T-helper 17 cell (primary cell): ENCODE measurements around the gene PRSS22. TPM values are rescaled to one million over a fixed set of nuclear protein-coding genes. Genes with fewer than 3 reads are reported as not detected.

Source experiments
- ATAC-seq: fragments of 150-1000 bp; cut with Tn5 transposase; 2 replicates; pipeline ENCODE4 v1.10.0; 2021; ENCODE audit warnings: mild to moderate bottlenecking, moderate library complexity
- DNase-seq, 3 donors: peaks; one replicate each; pipeline versions ENCODE4 v3.0.0 to v3.0.0-alpha.2; 2020 to 2021
- H3K9me3 ChIP-seq: one replicate; pipeline ENCODE4 v1.7.0; 2013; ENCODE audit warnings: low read length, mild to moderate bottlenecking; ENCODE audit not compliant: control insufficient read depth, poor library complexity, severe bottlenecking
- H3K27ac Mint-ChIP-seq: one replicate; pipeline ENCODE4 v1.8.0; 2022; ENCODE audit warnings: mild to moderate bottlenecking, moderate library complexity, mixed read lengths
- H3K27me3 Mint-ChIP-seq: one replicate; pipeline ENCODE4 v1.8.0; 2022; ENCODE audit warnings: mixed read lengths
- H3K36me3 Mint-ChIP-seq: one replicate; pipeline ENCODE4 v1.8.0; 2022; ENCODE audit warnings: low read depth, mixed read lengths
- H3K4me1 Mint-ChIP-seq: one replicate; pipeline ENCODE4 v1.8.0; 2022; ENCODE audit warnings: mild to moderate bottlenecking, mixed read lengths
- H3K4me3 Mint-ChIP-seq: one replicate; pipeline ENCODE4 v1.8.0; 2022; ENCODE audit warnings: mild to moderate bottlenecking, moderate library complexity, mixed read lengths
- total RNA-seq, 4 donors: library from RNA in 2 of 4; stranded (reverse) in 2 of 4; gene quantifications; one replicate each; pipeline ENCODE4 v1.2.3 and lab custom pipeline; 2022 to 2026

Gene PRSS22
- total RNA-seq, 2 donors from 2014 or later = 0.37 to 0.92 TPM

GRCh38 chr16:2853531-2854073, 4.4 kb downstream of the PRSS22 start:
- Mint-ChIP-seq H3K27ac (no peak overlapping the region), H3K4me3 (no peak overlapping the region), H3K36me3 (peaks cover 2% of the 10 kb centered on the region), H3K27me3 (peaks cover 7% of the 10 kb centered on the region), H3K4me1 (peaks cover 10% of the 10 kb centered on the region)
- ATAC-seq = no peak
- DNase-seq = no peak
- no peaks in the 10 kb centered on the region for H3K9me3 ChIP-seq

- Mint-ChIP-seq H3K27ac (no peak overlapping the region), H3K4me3 (no peak overlapping the region), H3K27me3 (peaks cover 7% of the 10 kb centered on the region), H3K4me1 (peaks cover 10% of the 10 kb centered on the region), H3K36me3 (peaks cover 2% of the 10 kb centered on the region)
- DNase-seq (no peak), ATAC-seq (no peak)
- H3K9me3 ChIP-seq = no peaks in the 10 kb centered on the region
Measured at GRCh38 chr16:2852731-2853507, 5.1 kb downstream of the PRSS22 start.

DNA sequence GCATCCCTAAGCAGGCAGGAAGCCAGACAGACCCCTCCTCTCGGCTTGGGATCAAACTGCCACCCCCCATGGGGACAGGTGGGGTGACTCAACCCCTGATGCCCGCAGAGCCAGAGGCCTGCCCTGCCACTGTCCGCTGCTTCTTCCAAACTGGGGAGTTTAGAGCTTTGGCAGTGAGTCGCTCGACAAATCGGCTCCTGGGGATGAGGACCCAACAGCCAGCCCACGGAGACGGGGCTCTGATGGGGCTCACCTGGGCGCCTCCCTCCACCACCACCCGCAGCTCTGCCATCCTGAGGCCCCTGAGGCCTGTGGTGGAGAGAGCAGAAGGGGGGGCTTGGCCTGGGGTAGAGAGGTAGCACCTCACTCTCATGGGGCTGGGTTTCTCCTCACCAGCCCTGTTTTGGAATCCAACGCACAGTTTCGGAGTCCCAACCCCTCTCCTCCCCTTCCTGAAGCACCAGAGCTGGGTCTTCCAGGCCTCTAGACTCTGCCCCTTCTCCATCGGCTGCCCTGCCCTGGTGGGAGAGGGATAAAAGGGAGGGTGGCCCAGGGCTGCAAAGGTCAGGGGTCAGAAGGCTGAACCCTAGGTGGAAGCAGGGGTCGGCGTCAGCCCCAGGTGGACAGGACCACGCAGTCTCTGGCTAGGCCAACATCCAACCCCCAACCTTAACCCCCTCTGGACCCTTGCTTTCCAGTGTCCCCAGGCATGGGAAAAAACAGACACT, 5.8 kb downstream of the PRSS22 start:
- ATAC-seq (no peak), DNase-seq (no peak)
- H3K9me3 ChIP-seq = no peaks in the 10 kb centered on the region
- Mint-ChIP-seq H3K36me3 (no peaks in the 10 kb centered on the region), H3K27ac (no peak overlapping the region), H3K4me3 (no peak overlapping the region), H3K4me1 (peaks cover 6% of the 10 kb centered on the region), H3K27me3 (peaks cover 7% of the 10 kb centered on the region)

DNA sequence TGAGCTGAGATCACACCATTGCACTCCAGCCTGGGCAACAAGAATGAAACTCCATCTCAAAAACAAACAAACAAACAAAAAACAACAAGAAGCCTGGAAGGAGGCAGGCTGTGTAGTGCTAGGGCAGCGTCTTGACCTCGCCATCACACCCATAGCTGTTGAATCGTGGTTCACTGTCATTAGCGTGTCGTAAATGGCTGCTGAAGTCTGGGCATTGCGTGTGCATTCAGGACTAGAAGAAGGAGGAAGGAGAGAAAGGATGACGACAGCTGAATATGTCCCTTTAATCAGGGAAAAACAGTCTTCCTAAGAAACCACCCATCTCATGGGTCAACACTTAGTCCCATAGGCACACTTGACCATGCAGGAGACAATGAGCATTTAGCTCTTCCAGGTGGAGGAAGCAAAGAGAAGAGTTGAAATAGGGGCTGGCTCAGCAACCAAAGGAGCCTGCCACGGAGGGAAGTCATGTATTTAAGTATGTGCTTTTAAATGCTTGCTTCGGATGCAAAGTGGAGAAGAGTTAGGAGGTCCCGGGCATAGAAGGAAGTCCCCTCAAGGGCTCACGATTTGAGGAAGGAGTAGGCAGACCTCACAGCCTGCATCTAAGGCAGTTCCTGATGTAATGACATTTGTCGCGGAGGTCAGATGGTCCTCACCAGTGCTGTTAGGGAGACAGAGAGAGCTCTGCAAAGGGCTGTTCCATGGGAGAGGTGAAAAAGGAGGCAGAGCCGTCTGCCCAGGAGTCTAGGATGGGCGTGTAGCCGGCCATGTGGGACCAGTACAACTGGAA, 8.8 kb downstream of the PRSS22 start:
- no peak overlapping the region for H3K4me3 Mint-ChIP-seq
- no peak for ATAC-seq
- H3K9me3 ChIP-seq = no peaks in the 10 kb centered on the region
- H3K27me3 Mint-ChIP-seq = peaks cover 7% of the 10 kb centered on the region
- no peaks in the 10 kb centered on the region for H3K36me3 Mint-ChIP-seq
- DNase-seq = no peak
- H3K4me1 Mint-ChIP-seq = peaks cover 6% of the 10 kb centered on the region
- no peak overlapping the region for H3K27ac Mint-ChIP-seq

DNA sequence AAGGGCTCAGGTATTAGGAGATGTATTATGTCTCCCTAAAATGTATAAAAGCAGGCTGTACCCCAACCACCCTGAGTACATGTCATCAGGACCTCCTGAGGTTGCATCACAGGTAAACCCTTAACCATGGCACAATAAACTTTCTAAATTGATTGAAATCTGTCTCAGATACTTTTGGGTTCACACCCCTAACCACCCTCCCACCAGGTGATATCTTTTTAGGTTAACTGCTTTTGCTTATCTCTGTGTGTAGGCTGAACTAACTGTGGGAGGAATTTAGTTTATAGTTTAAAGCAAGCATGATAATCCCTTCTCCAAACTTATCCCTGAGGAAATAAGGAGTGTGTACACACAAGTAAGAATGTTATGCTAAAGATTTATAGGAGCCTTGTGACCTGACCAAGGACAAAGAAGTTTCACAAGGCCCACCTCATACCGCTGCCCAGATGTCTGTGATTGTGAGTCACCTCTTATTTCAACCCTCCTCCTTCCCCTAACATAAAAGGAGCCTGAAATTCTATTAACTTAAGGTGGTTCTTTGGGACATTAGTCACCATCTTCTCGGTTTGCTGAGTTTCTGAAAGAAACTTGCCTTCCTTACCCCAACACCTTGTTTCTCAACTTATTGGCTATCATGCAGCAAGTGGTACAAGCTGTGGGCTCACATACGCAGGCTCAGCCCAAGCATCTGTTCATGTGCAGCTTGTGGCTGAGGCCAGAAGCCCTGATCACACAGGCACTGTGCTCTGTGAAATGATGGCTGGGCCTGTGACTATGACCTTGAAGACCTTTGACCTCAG, 11.3 kb downstream of the PRSS22 start:
- H3K4me1 Mint-ChIP-seq = peaks cover 15% of the 10 kb centered on the region
- H3K27ac Mint-ChIP-seq = peak overlapping the region; percentile 67
- ATAC-seq (no peak), DNase-seq (no peak)
- no peak overlapping the region for H3K4me3 Mint-ChIP-seq
- H3K9me3 ChIP-seq = no peaks in the 10 kb centered on the region
- peaks cover 7% of the 10 kb centered on the region for H3K27me3 Mint-ChIP-seq
- no peaks in the 10 kb centered on the region for H3K36me3 Mint-ChIP-seq

DNA sequence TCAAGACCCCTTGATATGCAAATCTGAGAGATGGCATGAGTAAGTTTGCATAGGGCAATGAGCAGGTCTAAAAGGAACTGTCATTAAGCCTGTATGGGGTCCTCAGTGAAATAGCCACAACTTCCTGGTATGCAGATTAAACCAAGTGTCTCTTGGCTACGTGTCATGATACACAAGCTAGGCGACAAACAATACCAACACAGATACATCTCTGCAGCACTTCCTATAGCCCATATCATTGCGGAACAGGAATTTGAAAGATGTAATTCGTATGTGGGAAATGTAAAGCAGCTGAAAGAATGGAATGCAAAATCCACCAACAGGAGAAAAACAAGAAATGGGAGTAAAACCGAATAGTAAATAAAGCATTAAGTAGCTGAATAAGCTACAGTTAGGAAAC, 12.9 kb downstream of the PRSS22 start:
- Mint-ChIP-seq H3K4me1 (peaks cover 14% of the 10 kb centered on the region), H3K36me3 (no peaks in the 10 kb centered on the region), H3K4me3 (no peak overlapping the region), H3K27me3 (peaks cover 7% of the 10 kb centered on the region), H3K27ac (no peak overlapping the region)
- H3K9me3 ChIP-seq = no peaks in the 10 kb centered on the region
- DNase-seq = no peak
- ATAC-seq = no peak

- DNase-seq = no peak
- Mint-ChIP-seq H3K27me3 (no peaks in the 10 kb centered on the region), H3K27ac (peak overlapping the region; percentile 73), H3K4me1 (peaks cover 14% of the 10 kb centered on the region), H3K4me3 (no peak overlapping the region), H3K36me3 (no peaks in the 10 kb centered on the region)
- no peak for ATAC-seq
- no peaks in the 10 kb centered on the region for H3K9me3 ChIP-seq
Measured at GRCh38 chr16:2843526-2843925, 14.4 kb downstream of the PRSS22 start.

- Mint-ChIP-seq H3K4me1 (peaks cover 20% of the 10 kb centered on the region), H3K27me3 (peaks cover 2% of the 10 kb centered on the region), H3K27ac (peak overlapping the region; percentile 73), H3K4me3 (peak overlapping the region; percentile 66), H3K36me3 (peaks cover 1% of the 10 kb centered on the region)
- peak; percentile 57 for ATAC-seq
- no peaks in the 10 kb centered on the region for H3K9me3 ChIP-seq
- peak; percentile 36 to 55 (median 37) for DNase-seq
Measured at GRCh38 chr16:2842340-2843000, 15.5 kb downstream of the PRSS22 start.

DNA sequence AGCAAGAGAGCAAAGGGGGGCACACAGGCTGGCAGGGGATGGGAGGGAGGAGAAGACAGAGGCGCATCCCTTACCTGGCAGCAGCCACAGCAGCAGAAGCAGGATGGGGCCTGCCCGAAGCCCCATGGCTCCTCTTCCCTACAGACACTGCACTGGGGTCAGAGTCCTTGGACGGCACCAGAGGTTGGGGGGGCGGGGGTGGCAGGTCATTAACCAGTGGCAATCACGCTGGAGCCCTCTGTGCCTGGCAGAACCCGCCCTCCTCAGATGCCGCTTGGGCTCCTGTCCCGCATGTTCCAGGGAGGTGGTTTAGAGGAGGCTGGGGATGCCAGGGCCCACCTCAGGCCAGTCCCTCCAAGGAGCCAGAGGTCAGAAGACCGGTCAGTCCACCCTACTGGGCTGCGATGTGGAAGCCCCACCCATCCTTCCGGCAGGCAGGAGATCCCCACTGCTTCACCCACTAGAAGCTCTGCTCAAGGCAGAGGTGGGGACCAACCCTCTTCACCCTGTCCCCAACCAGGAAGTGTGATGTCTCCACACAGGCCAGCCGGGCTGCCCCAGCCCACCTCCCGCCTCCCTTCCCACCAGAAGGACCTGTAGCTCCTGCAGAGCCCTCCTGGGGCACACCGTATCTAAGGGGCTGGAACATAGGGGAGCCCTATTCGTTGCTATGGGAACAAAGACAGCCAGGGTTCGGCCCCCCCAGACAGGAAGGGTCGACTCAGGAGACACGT, 16.2 kb downstream of the PRSS22 start:
- H3K9me3 ChIP-seq = no peaks in the 10 kb centered on the region
- H3K36me3 Mint-ChIP-seq = peaks cover 4% of the 10 kb centered on the region
- no peak for ATAC-seq
- peak overlapping the region; percentile 73 for H3K27ac Mint-ChIP-seq
- peaks cover 4% of the 10 kb centered on the region for H3K27me3 Mint-ChIP-seq
- DNase-seq = no peak
- H3K4me3 Mint-ChIP-seq = no peak overlapping the region
- H3K4me1 Mint-ChIP-seq = peaks cover 26% of the 10 kb centered on the region

- ATAC-seq (no peak), DNase-seq (no peak)
- H3K27ac Mint-ChIP-seq = no peak overlapping the region
- peak overlapping the region; percentile 55 for H3K4me3 Mint-ChIP-seq
- peaks cover 4% of the 10 kb centered on the region for H3K27me3 Mint-ChIP-seq
- peaks cover 26% of the 10 kb centered on the region for H3K4me1 Mint-ChIP-seq
- H3K9me3 ChIP-seq = no peaks in the 10 kb centered on the region
- peaks cover 4% of the 10 kb centered on the region for H3K36me3 Mint-ChIP-seq
Measured at GRCh38 chr16:2840914-2841313, 17.1 kb downstream of the PRSS22 start.

- Mint-ChIP-seq H3K4me1 (peaks cover 26% of the 10 kb centered on the region), H3K27me3 (peaks cover 4% of the 10 kb centered on the region), H3K36me3 (peaks cover 4% of the 10 kb centered on the region), H3K27ac (peak overlapping the region; percentile 85), H3K4me3 (peak overlapping the region; percentile 3)
- ATAC-seq = no peak
- no peak for DNase-seq
- no peaks in the 10 kb centered on the region for H3K9me3 ChIP-seq
Measured at GRCh38 chr16:2839650-2840450, 18.1 kb downstream of the PRSS22 start.
